ENCODE results near the gene ALG11.

DNA sequence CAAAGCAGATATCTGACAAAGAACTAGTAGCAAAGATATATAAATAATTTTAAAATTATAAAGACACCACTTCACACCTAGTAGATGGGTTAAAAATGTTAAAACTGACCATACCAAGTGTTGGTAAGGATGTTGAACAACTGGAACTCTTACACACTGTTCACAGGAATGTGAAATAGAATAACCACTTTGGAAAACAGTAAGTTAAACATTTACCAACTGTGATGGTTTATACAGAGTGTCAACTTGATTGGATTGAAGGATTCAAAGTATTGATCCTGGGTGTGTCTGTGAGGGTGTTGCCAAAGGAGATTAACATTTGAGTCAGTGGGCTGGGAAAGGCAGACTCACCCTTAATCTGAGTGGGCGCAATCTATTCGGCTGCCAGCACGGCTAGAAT, 31.5 kb downstream of the ALG11 start:
- TF ChIP-seq TAF1 (IDR thresholded peaks at IDR 0.05; ENCODE audit: borderline replicate concordance, insufficient read depth, low read length) (no peak), POLR2AphosphoS5 (IDR thresholded peaks at IDR 0.05; ENCODE audit: low read depth, low read length) (no peak), SIN3A (IDR thresholded peaks at IDR 0.05; ENCODE audit: borderline replicate concordance, insufficient read depth, low read length) (no peak)
- TF ChIP-seq, protein P1, sequence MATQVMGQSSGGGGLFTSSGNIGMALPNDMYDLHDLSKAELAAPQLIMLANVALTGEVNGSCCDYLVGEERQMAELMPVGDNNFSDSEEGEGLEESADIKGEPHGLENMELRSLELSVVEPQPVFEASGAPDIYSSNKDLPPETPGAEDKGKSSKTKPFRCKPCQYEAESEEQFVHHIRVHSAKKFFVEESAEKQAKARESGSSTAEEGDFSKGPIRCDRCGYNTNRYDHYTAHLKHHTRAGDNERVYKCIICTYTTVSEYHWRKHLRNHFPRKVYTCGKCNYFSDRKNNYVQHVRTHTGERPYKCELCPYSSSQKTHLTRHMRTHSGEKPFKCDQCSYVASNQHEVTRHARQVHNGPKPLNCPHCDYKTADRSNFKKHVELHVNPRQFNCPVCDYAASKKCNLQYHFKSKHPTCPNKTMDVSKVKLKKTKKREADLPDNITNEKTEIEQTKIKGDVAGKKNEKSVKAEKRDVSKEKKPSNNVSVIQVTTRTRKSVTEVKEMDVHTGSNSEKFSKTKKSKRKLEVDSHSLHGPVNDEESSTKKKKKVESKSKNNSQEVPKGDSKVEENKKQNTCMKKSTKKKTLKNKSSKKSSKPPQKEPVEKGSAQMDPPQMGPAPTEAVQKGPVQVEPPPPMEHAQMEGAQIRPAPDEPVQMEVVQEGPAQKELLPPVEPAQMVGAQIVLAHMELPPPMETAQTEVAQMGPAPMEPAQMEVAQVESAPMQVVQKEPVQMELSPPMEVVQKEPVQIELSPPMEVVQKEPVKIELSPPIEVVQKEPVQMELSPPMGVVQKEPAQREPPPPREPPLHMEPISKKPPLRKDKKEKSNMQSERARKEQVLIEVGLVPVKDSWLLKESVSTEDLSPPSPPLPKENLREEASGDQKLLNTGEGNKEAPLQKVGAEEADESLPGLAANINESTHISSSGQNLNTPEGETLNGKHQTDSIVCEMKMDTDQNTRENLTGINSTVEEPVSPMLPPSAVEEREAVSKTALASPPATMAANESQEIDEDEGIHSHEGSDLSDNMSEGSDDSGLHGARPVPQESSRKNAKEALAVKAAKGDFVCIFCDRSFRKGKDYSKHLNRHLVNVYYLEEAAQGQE (IDR thresholded peaks at IDR 0.05; ENCODE audit: insufficient read depth in 1 of 2, low read depth in 2 of 2, low read length in 2 of 2) = no peak
